Ramos (cell line): ENCODE results near the gene SIPA1L3.

Experiments used
- in situ Hi-C: fragments of 300-500 bp; cut with MboI; formaldehyde crosslinking; loops from one replicate; pipeline ENCODE4 v1.14.3; 2022; ENCODE audit warnings: low sequenced_read_pairs; ENCODE audit not compliant: unreplicated experiment

SIPA1L3 gene

DNA sequence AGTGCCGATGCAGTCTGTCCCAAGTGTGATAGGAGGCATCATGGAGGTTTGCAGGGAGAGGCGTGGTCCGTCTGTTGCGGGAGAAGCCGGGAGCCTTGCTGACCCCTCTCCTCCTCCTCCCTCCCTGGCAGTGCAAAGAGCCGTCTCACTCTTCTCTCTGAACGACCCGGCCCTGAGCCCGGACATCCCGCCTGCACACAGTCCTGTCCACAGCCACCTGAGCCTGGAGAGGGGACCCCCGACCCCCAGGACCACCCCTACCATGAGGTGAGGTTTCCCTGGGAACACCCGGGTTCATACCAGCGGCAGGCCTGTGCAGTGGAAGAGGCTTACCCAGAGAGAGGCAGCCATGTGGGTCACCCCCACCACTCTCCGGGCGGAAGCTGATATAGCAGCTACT is 294.7 kb downstream of the SIPA1L3 start:
- in situ Hi-C loops: no loop called here

DNA sequence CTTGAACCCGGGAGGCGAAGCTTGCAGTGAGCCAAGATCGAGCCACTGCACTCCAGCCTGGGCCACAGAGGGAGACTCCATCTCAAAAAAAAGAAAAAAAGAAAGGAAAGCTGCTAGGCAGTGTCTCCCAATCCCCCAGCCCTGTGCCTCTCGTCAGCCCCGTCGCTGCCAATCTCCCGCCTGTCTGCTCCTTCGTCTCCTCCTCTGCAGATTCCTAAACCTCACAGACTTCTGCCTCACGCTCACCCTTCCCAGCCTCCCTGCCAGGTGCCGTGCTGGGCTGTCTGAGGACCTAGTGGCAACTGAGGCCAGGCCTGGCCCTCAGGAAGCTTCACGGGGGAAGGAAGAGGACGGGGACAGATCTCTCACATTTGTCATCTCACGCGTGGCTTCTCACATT is 295.5 kb downstream of the SIPA1L3 start:
- in situ Hi-C loops: no loop called here

DNA sequence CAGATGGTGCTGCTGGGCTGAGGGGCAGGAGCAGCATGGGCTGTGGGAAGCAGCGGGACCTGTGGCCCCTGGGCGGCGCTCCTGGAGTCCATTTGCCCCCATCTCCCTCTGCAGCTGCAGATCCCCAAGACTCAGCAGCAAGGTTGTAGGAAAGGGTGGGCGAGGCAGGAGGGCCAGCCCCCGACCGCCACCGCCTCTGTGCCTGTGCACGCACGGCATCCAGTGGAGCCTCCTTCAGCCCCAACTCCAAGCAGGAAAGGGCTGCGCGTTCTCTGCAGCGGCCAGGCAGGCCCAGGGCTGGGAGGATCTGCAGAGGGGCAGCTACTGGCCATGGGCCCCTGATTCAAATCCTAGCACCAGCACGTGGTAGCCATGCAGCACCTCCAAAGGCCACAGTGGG is 296.2 kb downstream of the SIPA1L3 start:
- in situ Hi-C loops: no loop called here

DNA sequence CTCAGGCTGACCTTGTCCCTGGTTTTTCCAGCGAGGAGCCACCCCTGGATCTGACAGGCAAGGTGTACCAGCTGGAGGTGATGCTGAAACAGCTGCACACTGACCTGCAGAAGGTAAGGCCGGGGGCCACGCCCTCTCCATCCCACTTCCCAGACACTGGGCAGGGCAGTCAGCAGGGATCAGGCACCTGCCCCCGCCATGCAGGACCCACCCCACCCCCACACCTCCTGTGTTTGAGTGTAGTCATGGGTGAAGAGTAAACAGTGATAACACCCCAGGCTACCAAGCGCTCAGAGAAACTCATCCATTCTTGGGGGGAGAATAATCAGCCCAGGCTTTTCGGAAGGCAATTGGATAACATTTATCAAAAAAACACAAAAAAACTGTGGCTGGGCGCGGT is 297.1 kb downstream of the SIPA1L3 start:
- in situ Hi-C loops: no loop called here

DNA sequence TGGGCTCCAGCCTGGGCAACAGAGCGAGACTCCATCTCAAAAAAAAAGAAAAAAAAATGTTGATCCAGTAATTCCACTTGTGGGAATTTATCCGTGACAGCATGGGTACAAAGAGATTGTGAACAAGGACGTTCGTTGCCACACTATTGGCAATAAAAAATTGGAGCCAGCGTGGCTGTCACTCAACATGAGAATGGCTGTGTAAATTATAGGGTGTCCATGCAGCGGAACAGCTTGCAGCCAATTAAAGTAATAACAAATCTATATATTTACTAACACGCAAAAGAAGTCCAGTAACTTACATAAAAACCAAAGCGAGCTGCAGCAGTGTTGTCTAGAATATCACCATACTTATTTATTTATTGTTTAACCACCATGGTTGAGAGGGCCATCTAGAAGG is 297.7 kb downstream of the SIPA1L3 start:
- in situ Hi-C loops: no loop called here

DNA sequence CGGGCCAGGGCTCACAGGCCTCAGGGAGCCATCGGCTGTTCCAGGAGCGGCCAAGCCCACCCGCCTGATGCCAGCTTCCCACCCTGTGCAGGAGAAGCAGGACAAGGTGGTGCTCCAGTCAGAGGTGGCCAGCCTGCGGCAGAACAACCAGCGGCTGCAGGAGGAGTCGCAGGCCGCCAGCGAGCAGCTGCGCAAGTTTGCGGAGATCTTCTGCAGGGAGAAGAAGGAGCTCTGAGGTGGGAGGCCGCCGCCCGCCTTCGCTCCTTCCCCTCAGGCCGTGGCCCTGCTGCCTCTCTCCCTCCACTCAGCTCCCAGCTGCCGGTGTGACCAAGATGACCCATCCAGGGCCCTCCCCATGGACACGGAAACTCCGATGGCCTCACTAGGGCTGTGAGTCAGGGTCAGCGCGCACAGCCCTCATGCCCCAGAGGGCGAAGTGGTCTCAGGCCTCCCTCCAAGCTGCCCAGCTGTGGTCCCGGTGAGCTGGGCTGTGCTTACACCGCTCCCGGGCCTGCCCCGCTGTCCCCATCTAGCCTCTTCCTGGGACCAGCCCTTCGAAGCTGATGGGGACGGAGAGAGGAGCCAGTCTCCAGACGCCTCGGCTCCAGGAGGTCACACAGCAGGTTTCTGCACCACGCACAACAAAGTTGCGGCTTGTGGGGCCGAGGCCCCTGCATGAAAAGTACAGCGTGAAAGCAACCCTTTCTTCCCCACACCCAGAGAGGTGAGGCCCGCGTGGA is 299.2 kb downstream of the SIPA1L3 start:
- in situ Hi-C loops: no loop called here

DNA sequence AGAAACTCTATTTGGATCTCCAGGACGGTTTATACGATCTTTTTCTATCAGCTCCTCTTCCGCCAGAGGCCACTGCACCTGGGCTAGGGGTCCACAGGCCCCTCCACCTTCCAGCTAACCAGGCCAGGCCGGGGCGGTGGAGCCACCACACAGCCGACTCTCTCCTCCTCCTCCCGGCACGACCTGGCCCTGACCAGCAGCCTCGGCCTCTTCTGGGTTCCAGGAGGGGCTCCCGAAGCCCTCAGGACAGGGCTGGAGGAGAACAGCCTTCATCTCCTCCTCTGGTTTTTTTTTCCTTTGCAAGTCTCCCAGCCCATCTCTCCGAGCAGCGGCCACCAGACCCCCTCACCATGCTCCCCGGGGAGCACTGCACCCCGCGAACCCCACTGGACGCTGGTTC is 299.9 kb downstream of the SIPA1L3 start:
- in situ Hi-C loops: no loop called here

DNA sequence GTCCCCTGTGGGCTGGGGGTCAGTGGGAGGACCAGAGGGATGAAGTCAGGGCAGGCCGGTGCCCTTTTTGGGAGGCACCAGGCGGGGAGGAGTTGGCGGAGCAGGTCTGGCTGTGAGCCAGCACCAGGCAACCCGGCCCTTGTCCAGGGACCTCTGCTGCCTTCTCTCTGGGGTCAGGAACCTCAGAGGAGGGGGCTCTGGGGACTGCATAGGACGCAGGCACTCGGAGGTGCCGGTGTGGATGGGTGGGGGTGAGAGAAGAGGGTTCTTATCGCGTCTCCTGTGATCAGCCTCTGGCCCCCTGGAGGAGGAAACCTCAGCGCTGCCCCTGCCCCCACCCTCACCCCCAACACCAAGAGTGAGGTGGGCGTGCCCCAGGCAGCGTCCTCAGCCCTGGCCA is 300.5 kb downstream of the SIPA1L3 start:
- in situ Hi-C loops: no loop called here

DNA sequence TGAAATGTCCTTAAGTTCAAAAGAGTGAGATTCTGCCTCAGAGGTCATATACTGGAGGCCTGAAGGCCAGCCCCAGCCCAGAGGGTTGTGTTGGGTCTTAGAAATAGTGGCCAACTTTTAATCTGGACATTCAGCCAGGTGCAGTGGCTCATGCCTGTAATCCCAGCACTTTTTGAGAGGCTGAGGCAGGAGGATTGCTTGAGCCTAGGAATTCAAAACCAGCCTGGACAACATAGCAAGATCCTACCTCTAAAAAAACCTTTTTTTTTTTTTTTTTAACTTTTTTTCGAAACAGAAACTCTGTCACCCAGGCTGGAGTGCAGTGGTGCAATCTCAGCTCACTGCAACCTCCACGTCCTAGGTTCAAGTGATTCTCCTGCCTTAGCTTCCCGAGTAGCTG is 301.6 kb downstream of the SIPA1L3 start:
- in situ Hi-C loops: no loop called here

DNA sequence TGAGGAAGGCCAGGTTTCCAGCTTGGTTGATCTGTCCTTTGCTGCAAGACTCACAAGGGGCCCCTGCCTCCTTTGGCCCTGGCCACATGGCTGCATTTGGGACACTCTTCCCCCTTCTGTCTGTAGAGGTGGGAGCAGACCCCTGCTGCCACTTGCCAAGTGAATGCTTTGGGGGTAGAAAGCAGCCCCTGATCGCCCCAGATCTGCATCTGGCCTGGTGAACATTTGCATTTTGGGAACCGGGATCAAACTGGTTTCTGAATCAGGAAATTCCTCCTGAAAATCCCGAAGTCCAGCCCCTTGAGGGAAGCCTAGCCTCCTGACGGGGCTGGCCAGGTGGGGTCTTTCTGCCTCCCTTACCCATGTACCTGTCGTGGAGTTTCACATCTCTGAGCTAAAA is 302.1 kb downstream of the SIPA1L3 start:
- in situ Hi-C loops: no loop called here

DNA sequence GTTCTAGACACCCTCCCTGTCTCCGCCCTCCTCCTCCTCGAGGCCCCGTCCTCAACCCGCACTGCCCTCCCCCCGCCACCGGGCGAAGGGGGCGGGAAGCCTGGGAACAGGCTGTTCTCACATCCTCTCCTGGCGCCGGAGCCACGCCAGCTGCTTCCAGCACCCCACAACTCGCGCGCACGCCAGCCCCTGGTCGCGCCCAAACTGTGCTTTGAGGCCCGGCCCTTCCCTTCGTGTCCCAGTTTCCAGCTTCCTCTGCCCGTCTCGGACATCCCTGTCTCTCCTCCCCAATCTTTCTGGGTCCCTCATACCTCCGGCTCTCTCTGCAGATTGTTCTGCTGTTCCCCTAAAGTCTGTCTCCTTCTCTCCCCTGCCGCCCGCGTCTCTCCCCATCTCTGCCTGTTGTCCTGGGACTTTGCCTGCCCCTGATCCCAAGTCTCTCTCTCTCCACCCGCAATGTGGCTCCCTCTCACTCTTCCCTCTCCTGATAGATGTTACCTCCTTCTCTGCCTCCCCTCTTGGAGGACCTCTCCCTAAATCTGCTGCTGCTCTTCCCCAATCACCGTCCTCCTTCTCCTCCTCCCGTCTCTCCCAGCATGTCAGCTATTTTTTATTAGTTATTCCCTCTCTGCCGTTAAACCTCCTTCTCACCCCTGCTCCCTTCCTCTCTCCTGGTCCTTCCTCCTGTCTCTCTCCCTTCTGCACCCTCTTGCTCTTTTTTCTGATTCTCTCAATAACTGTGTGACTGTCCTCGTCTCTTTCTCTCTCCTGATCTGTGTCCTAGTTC is 302.9 kb downstream of the SIPA1L3 start:
- in situ Hi-C loops: no loop called here

DNA sequence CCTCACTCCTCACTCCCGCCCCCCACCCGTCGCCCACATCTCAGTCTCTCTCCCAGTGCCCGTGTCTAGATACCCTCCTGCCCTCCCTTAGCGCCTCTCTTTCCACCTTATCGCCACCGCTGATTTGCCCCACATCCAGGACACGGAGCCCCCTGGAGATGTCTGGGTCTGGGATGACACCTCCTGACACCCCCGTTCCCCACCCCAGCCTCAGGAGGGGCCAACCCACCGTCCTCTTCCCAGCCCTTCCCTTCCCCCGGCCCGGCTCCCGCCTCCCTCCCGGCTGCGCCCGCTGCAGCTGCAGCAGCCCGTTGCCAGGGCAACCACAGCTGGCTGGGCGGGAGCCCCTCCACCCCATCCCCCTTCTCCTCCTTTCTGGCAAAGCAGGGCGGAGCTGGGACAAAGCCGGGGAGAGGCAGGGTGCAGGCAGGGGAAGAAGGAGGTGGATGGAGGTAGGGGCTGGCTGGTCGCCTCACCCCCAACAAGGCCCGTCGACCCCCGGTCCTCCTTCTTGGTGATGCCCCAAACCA is 303.5 kb downstream of the SIPA1L3 start:
- in situ Hi-C loops: no loop called here

DNA sequence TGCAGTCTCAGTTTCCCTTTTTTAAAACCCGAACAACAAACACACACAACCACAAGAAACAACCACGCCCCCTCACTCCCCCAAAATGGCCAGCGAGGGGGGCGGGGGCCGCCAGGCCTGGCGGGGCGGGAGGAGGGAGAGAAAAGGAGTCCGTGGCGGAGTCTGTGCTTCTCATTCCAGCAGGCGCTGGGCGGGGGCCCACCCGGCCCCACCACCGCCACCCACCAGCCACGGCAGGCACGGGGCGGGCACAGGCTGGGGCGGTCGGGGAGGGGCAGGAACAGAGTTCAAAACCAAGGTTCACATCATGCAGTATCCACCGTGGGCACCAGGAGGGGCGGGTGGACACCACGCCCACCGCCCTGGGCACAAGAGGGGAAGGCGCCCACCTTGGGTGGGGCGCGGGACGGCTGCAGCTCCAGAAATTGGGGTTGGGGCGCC is 304.2 kb downstream of the SIPA1L3 start:
- in situ Hi-C loops: no loop called here

DNA sequence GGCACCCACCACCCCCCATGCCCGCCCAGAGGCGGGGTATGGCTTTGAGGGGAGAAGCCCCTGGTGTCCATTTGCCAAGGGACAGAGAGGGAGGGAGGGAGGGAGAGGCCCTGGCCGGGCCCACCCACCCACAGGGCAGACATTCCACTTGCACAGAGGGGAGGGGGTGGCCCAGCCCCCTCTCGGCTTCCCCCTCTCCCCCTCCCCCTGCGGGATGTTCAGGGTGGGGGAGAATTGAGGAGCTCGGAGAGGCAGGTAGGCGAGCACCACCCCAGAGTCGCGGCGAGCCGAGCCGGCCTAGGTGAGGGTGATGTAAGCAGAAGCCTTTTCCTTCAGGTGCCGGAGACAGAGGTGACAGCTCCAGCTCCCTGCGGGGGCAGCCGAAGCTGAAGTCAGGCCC is 304.8 kb downstream of the SIPA1L3 start:
- in situ Hi-C loops: no loop called here

DNA sequence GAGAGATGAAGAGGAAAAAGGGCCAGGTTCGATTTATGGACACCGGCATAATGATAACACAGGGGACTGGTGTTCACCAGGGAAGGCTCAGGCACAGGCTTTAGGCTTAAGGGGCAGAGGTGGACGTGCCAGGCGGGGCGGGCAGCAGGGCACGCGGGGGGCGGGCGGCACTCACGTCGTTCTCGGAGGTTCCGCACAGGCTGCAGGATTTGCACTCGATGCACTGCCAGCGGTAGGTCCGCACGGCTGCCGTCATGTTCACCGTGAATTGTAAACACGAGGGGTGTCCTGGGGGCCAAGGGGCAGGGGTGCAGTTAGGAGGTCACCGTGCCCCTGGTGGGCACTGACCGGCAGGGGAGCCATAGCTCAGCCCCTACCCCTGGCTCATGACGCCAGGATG is 306.5 kb downstream of the SIPA1L3 start:
- in situ Hi-C loops: no loop called here

DNA sequence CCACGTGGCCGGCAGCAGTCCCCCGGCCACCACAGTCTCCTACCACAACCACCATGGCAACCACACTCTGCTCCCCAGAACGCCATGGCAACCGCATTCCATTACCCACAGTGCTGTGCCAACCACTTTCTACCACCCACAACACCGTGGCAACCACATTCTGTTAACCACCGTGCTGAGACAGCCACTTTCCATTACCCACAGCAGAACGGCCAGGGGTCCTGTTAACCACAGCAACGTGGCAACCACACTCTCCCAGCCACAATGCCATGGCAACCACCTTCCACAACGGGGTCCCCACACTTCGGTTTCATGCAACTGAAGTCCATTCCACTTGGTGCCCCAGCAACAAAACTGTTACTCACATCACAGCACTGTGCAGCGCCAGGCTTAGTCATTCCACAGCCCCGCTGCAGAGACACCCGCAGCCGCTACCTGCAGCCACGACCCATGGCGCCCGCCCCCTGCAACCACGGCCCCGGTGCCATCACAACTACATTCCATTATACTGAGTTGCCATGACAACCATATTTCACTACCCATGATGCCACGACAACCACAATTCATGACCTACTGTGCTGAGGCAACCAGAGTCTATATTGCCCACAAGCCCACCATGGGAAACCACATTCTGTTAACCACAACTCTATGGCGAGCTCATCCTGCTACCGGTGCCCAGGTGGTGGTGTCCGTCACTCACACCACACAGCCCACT is 307.1 kb downstream of the SIPA1L3 start:
- in situ Hi-C loops: no loop called here

DNA sequence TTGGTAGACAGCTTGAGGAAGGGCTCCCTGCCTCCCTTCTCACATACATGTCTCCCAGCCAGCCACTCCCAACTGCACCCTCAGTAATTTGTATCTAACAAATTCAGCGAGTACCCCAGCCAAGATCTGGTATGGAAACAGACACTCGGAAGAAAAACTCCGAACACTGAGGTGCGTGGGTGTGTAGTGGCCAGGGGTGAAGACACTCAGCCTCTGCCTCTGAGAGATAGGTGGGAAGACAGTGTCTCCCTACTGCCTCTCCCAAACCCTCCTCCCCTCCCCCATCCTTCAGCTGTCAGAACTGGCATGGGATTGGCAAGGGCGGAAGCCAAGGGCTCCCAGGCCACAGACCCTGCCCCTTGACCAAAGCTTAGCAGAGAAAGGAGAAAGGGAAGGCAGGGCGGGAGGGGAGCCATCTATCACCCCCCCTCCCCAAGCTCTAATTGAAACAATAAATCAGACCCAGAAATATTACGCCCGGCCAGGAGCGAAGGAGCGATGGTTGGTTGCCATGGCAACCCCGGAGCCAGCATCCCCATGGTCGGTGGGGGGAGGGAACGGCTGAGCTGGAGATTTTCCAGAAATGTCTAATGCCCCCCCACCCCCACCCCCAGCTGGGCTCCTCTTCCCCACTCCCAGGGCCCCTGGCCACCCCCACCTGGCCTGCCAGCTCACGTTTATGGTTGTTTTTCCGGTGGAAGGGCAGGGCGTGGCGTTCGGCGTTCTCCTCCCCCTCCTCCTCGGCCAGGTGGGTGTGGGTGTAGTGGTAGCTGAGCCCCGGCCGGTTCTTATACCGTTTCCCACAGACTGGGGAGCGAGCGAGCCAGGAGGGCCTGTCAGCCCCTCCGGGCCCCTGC is 310.0 kb downstream of the SIPA1L3 start:
- in situ Hi-C loops: no loop called here

DNA sequence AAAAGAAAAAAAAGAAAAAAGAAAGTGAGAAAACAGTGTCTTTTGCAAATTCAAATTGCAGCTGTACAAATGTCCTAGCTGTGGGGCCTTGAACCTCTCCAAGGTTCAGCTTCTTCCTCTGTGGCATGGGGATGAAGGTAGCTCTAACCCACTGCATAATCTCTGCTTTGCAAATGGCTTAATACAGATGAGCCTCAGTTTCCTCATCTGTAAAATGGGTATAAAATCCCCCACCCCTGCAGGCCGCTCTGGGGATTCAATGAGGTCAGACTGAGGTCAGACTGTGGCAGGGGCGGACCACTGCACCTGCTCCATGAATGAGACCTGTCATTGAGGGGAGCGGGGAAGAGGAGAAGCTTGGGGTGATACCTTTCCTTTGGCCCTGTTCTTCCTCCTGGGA is 311.2 kb downstream of the SIPA1L3 start:
- in situ Hi-C loops: no loop called here

DNA sequence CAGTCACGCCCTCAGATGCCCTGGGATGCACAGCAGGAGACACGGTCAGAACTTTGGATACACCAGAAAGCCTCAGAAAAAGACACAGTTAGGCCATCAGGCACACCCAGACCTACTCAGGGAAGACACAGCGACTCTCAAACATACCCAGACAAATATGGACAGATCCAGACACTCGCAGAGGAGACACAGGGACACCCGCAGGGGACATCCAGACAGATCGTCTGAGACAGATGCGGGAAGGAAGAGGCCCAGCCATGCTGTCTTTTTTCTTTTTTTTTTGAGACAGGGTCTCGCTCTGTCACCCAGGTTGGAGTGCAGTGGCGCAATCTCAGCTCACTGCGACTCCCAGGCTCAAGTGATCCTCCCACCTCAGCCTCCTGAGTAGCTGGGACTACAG is 312.2 kb downstream of the SIPA1L3 start:
- in situ Hi-C loops: no loop called here

DNA sequence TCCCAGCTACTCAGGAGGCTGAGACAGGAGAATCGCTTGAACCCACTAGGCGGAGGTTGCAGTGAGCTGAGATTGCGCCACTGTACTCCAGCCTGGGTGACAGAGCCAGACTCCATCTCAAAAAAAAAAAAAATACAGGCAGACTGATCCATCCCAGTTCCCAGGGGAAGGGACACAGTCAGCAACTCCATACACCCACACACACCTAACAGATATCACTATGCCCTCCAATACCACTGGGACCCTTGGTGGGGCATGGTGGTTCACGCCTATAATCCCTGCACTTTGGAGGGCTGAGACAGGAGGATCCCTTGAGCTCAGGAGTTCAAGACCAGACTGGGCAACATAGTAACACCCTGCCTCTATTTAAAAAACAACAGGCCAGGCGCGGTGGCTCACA is 314.4 kb downstream of the SIPA1L3 start:
- in situ Hi-C loops: no loop called here
